SU-DHL-6 (cell line): Measurements from ENCODE around the gene SLC30A3.

Source experiments
- H2AFZ ChIP-seq: fragments of 200-600 bp; sonication (generic); 2 replicates; pipeline ENCODE4 v1.6.1; 2014; ENCODE audit warnings: low read depth, mild to moderate bottlenecking, moderate library complexity, mixed read lengths, antibody characterized with exemption, low read length; ENCODE audit not compliant: severe bottlenecking
- H3F3A ChIP-seq: fragments of 200-600 bp; shearing (Covaris generic); 2 replicates; pipeline ENCODE4 v1.6.0; 2016; ENCODE audit warnings: antibody characterized with exemption, mild to moderate bottlenecking; ENCODE audit not compliant: insufficient read depth
- H3K27ac ChIP-seq: fragments of 200-600 bp; sonication (generic); 2 replicates; pipeline ENCODE4 v1.5.1; 2016; ENCODE audit warnings: low read depth, mild to moderate bottlenecking, low read length, moderate library complexity, mixed read lengths
- H3K27me3 ChIP-seq: fragments of 200-600 bp; sonication (generic), shearing (Covaris generic); 2 replicates; pipeline ENCODE4 v1.6.0; 2014; ENCODE audit warnings: mild to moderate bottlenecking, low read length
- H3K36me3 ChIP-seq: fragments of 200-600 bp; sonication (generic); 2 replicates; pipeline ENCODE4 v1.6.1; 2014; ENCODE audit warnings: mild to moderate bottlenecking, low read length, mixed read lengths
- H3K4me2 ChIP-seq: fragments of 300-600, 200-600 bp; shearing (Covaris generic), sonication (generic); 2 replicates; pipeline ENCODE4 v1.6.0; 2014; ENCODE audit warnings: low read length, low read depth, mild to moderate bottlenecking; ENCODE audit not compliant: poor library complexity, severe bottlenecking
- H3K4me3 ChIP-seq: fragments of 200-600 bp; sonication (generic); 2 replicates; pipeline ENCODE4 v1.5.1; 2014; ENCODE audit warnings: antibody characterized with exemption, low read length, mild to moderate bottlenecking, mixed read lengths; ENCODE audit not compliant: insufficient read depth, poor library complexity, severe bottlenecking
- H3K79me2 ChIP-seq: fragments of 200-600 bp; sonication (generic); 2 replicates; pipeline ENCODE4 v1.6.1; 2014; ENCODE audit warnings: mild to moderate bottlenecking, low read length, moderate library complexity; ENCODE audit not compliant: insufficient read depth
- H3K9ac ChIP-seq: fragments of 200-600 bp; sonication (generic); 2 replicates; pipeline ENCODE4 v1.7.0; 2014; ENCODE audit warnings: mild to moderate bottlenecking, low read length
- H3K9me2 ChIP-seq: fragments of 200-600 bp; sonication (generic); replicated peaks from 2 replicates; pipeline ENCODE4 v1.6.1; 2014; ENCODE audit warnings: low read length; ENCODE audit not compliant: insufficient read depth
- H3K9me3 ChIP-seq: fragments of 200-600 bp; sonication (generic); 2 replicates; pipeline ENCODE4 v1.6.1; 2014; ENCODE audit warnings: low read length, mixed read lengths; ENCODE audit not compliant: insufficient read depth
- H4K20me1 ChIP-seq: fragments of 200-600 bp; sonication (generic); 2 replicates; pipeline ENCODE4 v1.6.1; 2014; ENCODE audit warnings: low read depth, mild to moderate bottlenecking, antibody characterized with exemption, low read length, moderate library complexity, mixed read lengths
- CTCF ChIP-seq: fragments of 200-600 bp; sonication (generic); IDR thresholded peaks from one replicate; pipeline ENCODE4 v1.5.1; 2017; ENCODE audit warnings: antibody characterized with exemption, mild to moderate bottlenecking, low read length, moderate library complexity; ENCODE audit not compliant: insufficient read depth, poor library complexity, severe bottlenecking
- EZH2phosphoT487 ChIP-seq: fragments of 200-600 bp; sonication (generic), shearing (Covaris generic); conservative IDR thresholded peaks from 2 replicates; pipeline ENCODE4 v1.6.1; 2018; ENCODE audit warnings: mild to moderate bottlenecking, antibody characterized with exemption, low read length, moderate library complexity, mixed read lengths

SLC30A3 gene

GRCh38 chr2:27218614-27219013 lies 44.2 kb downstream of the SLC30A3 start:
- H3F3A ChIP-seq = peaks cover 10% of the 10 kb centered on the region; the same call in 1 of the 2 replicates
- peaks cover 27% of the 10 kb centered on the region for H3K36me3 ChIP-seq
- H4K20me1 ChIP-seq = no peaks in the 10 kb centered on the region
- no peaks in the 10 kb centered on the region for H3K27me3 ChIP-seq
- H3K9ac ChIP-seq = peak overlapping the region; percentile 92
- TF ChIP-seq CTCF (no peak), EZH2phosphoT487 (no peak)
- H2AFZ ChIP-seq = no peak overlapping the region
- H3K4me3 ChIP-seq = peak overlapping the region; percentile 70
- H3K4me2 ChIP-seq = peak overlapping the region; percentile 82
- no peaks in the 10 kb centered on the region for H3K9me2 ChIP-seq
- peaks cover 43% of the 10 kb centered on the region for H3K79me2 ChIP-seq
- peak overlapping the region; percentile 64 for H3K27ac ChIP-seq
- H3K9me3 ChIP-seq = no peaks in the 10 kb centered on the region

- H3F3A ChIP-seq = peaks cover 10% of the 10 kb centered on the region; the same call in 1 of the 2 replicates
- H3K4me2 ChIP-seq = peak within 1 kb of the TSS; percentile 82
- H3K27ac ChIP-seq = peak within 1 kb of the TSS; percentile 64
- no peaks in the 10 kb centered on the region for H3K9me2 ChIP-seq
- peak within 1 kb of the TSS; percentile 70 for H3K4me3 ChIP-seq
- TF ChIP-seq CTCF = no peak
- no peak for TF ChIP-seq EZH2phosphoT487
- peak within 1 kb of the TSS; percentile 92 for H3K9ac ChIP-seq
- H3K36me3 ChIP-seq = peaks cover 23% of the 10 kb centered on the region
- H3K27me3 ChIP-seq = no peaks in the 10 kb centered on the region
- peak within 1 kb of the TSS; percentile 58 for H2AFZ ChIP-seq
- H4K20me1 ChIP-seq = no peaks in the 10 kb centered on the region
- peaks cover 49% of the 10 kb centered on the region for H3K79me2 ChIP-seq
- H3K9me3 ChIP-seq = no peaks in the 10 kb centered on the region
These were observed 45.4 kb downstream of the SLC30A3 start, which contains the start of gene CAD for GRCh38 chr2:27217173-27218121. CAD (plus strand) TSS chr2:27217369; CDS start chr2:27217552, 183 bp downstream.

GRCh38 chr2:27216416-27217137 lies 46.3 kb downstream of the SLC30A3 start:
- Histone ChIP-seq H3K9me3 (no peaks in the 10 kb centered on the region), H3K27me3 (no peaks in the 10 kb centered on the region), H4K20me1 (no peaks in the 10 kb centered on the region), H3K9ac (peak overlapping the region; percentile 92), H2AFZ (peak overlapping the region; percentile 58), H3F3A (peaks cover 10% of the 10 kb centered on the region; the same call in 1 of the 2 replicates), H3K36me3 (peaks cover 16% of the 10 kb centered on the region), H3K27ac (peak overlapping the region; percentile 64), H3K4me2 (peak overlapping the region; percentile 82), H3K9me2 (no peaks in the 10 kb centered on the region), H3K4me3 (peak overlapping the region; percentile 70), H3K79me2 (peaks cover 42% of the 10 kb centered on the region)
- no peak for TF ChIP-seq CTCF
- TF ChIP-seq EZH2phosphoT487 = no peak
